Sigmoid colon (tissue), 7 donors: ENCODE measurements around the gene WIPF2. TPM values are rescaled to one million over a fixed set of nuclear protein-coding genes. Genes with fewer than 3 reads are reported as not detected.

ENCODE experiments used
- DNase-seq: peaks from one replicate; pipeline ENCODE4 v3.0.0-alpha.2; 2019
- H3K27ac ChIP-seq, 4 donors: fragments of 200-600 bp; sonication (generic); one replicate each; pipeline ENCODE4 v1.5.1; 2016 to 2019; ENCODE audit warnings: mild to moderate bottlenecking in 1 of 4
- H3K27me3 ChIP-seq, 3 donors: fragments of 200-600 bp; sonication (generic); one replicate each; pipeline ENCODE4 v1.5.1; 2019; ENCODE audit warnings: mild to moderate bottlenecking in 1 of 3
- H3K36me3 ChIP-seq, 4 donors: fragments of 200-600 bp; sonication (generic); one replicate each; pipeline ENCODE4 v1.5.1; 2016 to 2019
- H3K4me1 ChIP-seq, 4 donors: fragments of 200-600 bp; sonication (generic); one replicate each; pipeline ENCODE4 v1.5.1; 2017 to 2019
- H3K4me3 ChIP-seq, 4 donors: fragments of 200-600 bp; sonication (generic); one replicate each; pipeline ENCODE4 v1.5.1; 2017 to 2019; ENCODE audit warnings: mild to moderate bottlenecking in 2 of 4, moderate library complexity in 1 of 4
- H3K9me3 ChIP-seq, 4 donors: fragments of 200-600 bp in 3 of 4; sonication (generic) in 3 of 4; one replicate each; pipeline versions ENCODE4 v1.5.1 to v1.6.1; 2013 to 2019
- EP300 ChIP-seq, 4 donors: sonication (generic); formaldehyde crosslinking; IDR thresholded peaks; one replicate each; pipeline ENCODE4 v1.6.1; 2017; ENCODE audit warnings: antibody characterized with exemption in 4 of 4
- POLR2A ChIP-seq, 2 donors: fragments of 450-650 bp; IDR thresholded peaks; one replicate each; pipeline ENCODE4 v1.6.1; 2016; ENCODE audit warnings: antibody characterized with exemption in 2 of 2, mild to moderate bottlenecking in 2 of 2, moderate library complexity in 2 of 2
- POLR2AphosphoS5 ChIP-seq, 4 donors: sonication (generic); formaldehyde crosslinking; IDR thresholded peaks; one replicate each; pipeline ENCODE4 v1.6.1; 2017; ENCODE audit warnings: antibody characterized with exemption in 4 of 4
- WGBS, 2 donors: extraction: QIAGEN DNeasy Blood & Tissue Kit; methylation state at CpG; one replicate each; pipeline ENCODE4 v1.1.7; 2013; 5-methylcytosine and 5-hydroxymethylcytosine counted together
- intact Hi-C: fragments of 100-400 bp; cut with DNase I; formaldehyde crosslinking; loops from one replicate; pipeline ENCODE4 v1.15.1; 2023
- polyA plus RNA-seq, 3 donors: library from polyadenylated mRNA; stranded (reverse); fragments of 200-250 nt; gene quantifications; one replicate each; pipeline ENCODE4 v1.2.3, GENCODE V29; 2013
- total RNA-seq, 4 donors: library from RNA; depleted of rRNA; stranded (reverse); fragments of >200 nt; gene quantifications; one replicate each; pipeline ENCODE4 v1.1.0, GENCODE V29; 2016
- TF ChIP-seq, protein P1 (sequence below), 4 experiments: fragments of 450-650 bp in 3 of 4; fragments of 200-600 bp in 1 of 4; IDR thresholded peaks; one replicate each; pipeline ENCODE4 v1.5.1; 2016 to 2019; ENCODE audit warnings: antibody characterized with exemption in 4 of 4, mild to moderate bottlenecking in 3 of 4, moderate library complexity in 2 of 4
- donor health status: healthy with polysubstance abuse.
- donor health status: Bipolar disorder and iron deficiency.
- donor health status: healthy.

The WIPF2 gene
- total and polyA plus RNA-seq, 7 donors: 6.7 to 20.3 (median 10.2) TPM

GRCh38 chr17:40182606-40183005, 36.5 kb upstream of the WIPF2 start:
- no peak for DNase-seq
- intact Hi-C loops: no loop called here
- H3K9me3 ChIP-seq: no peaks in the 10 kb centered on the region
- peaks cover 0 to 9% (median 7%) of the 10 kb centered on the region in 4 donors for H3K4me1 ChIP-seq
- H3K27me3 ChIP-seq: no peaks in the 10 kb centered on the region
- H3K27ac ChIP-seq: no peak overlapping the region
- H3K36me3 ChIP-seq: no peaks in the 10 kb centered on the region
- H3K4me3 ChIP-seq: no peak overlapping the region
- TF ChIP-seq, protein P1, sequence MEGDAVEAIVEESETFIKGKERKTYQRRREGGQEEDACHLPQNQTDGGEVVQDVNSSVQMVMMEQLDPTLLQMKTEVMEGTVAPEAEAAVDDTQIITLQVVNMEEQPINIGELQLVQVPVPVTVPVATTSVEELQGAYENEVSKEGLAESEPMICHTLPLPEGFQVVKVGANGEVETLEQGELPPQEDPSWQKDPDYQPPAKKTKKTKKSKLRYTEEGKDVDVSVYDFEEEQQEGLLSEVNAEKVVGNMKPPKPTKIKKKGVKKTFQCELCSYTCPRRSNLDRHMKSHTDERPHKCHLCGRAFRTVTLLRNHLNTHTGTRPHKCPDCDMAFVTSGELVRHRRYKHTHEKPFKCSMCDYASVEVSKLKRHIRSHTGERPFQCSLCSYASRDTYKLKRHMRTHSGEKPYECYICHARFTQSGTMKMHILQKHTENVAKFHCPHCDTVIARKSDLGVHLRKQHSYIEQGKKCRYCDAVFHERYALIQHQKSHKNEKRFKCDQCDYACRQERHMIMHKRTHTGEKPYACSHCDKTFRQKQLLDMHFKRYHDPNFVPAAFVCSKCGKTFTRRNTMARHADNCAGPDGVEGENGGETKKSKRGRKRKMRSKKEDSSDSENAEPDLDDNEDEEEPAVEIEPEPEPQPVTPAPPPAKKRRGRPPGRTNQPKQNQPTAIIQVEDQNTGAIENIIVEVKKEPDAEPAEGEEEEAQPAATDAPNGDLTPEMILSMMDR (IDR thresholded peaks at IDR 0.05): no peak
- no peak for TF ChIP-seq POLR2A (IDR thresholded peaks at IDR 0.05)
- TF ChIP-seq EP300 (IDR thresholded peaks at IDR 0.05): no peak
- no peak for TF ChIP-seq POLR2AphosphoS5 (IDR thresholded peaks at IDR 0.05)
- 79 to 91% methylated on average over 6 of the region's 6 CpGs for WGBS, 2 donors

GRCh38 chr17:40187238-40187637, 31.9 kb upstream of the WIPF2 start:
- no peaks in the 10 kb centered on the region for H3K9me3 ChIP-seq
- no peak overlapping the region for H3K27ac ChIP-seq
- peaks cover 0 to 19% (median 15%) of the 10 kb centered on the region in 4 donors for H3K4me1 ChIP-seq
- no peak for DNase-seq
- peaks cover 0 to 6% (median 0%) of the 10 kb centered on the region in 4 donors for H3K36me3 ChIP-seq
- intact Hi-C loops: no loop called here
- no peak for TF ChIP-seq POLR2A (IDR thresholded peaks at IDR 0.05)
- TF ChIP-seq, protein P1 (IDR thresholded peaks at IDR 0.05): no peak
- no peak for TF ChIP-seq EP300 (IDR thresholded peaks at IDR 0.05)
- TF ChIP-seq POLR2AphosphoS5 (IDR thresholded peaks at IDR 0.05): no peak
- no peak overlapping the region for H3K4me3 ChIP-seq
- H3K27me3 ChIP-seq: no peaks in the 10 kb centered on the region
- WGBS, 2 donors: 92 to 95% methylated on average over 3 of the region's 3 CpGs

GRCh38 chr17:40188694-40189093, 30.4 kb upstream of the WIPF2 start:
- WGBS, 2 donors: 92 to 94% methylated on average over 6 of the region's 6 CpGs
- H3K36me3 ChIP-seq: peaks cover 0 to 6% (median 0%) of the 10 kb centered on the region in 4 donors
- H3K4me1 ChIP-seq: peaks cover 0 to 19% (median 15%) of the 10 kb centered on the region in 4 donors
- H3K27ac ChIP-seq: no peak overlapping the region
- no peak for TF ChIP-seq POLR2AphosphoS5 (IDR thresholded peaks at IDR 0.05)
- no peak for TF ChIP-seq POLR2A (IDR thresholded peaks at IDR 0.05)
- TF ChIP-seq, protein P1 (IDR thresholded peaks at IDR 0.05): no peak
- TF ChIP-seq EP300 (IDR thresholded peaks at IDR 0.05): no peak
- H3K27me3 ChIP-seq: no peaks in the 10 kb centered on the region
- H3K9me3 ChIP-seq: no peaks in the 10 kb centered on the region
- no peak overlapping the region for H3K4me3 ChIP-seq
- no peak for DNase-seq
- intact Hi-C loops: no loop called here

DNA sequence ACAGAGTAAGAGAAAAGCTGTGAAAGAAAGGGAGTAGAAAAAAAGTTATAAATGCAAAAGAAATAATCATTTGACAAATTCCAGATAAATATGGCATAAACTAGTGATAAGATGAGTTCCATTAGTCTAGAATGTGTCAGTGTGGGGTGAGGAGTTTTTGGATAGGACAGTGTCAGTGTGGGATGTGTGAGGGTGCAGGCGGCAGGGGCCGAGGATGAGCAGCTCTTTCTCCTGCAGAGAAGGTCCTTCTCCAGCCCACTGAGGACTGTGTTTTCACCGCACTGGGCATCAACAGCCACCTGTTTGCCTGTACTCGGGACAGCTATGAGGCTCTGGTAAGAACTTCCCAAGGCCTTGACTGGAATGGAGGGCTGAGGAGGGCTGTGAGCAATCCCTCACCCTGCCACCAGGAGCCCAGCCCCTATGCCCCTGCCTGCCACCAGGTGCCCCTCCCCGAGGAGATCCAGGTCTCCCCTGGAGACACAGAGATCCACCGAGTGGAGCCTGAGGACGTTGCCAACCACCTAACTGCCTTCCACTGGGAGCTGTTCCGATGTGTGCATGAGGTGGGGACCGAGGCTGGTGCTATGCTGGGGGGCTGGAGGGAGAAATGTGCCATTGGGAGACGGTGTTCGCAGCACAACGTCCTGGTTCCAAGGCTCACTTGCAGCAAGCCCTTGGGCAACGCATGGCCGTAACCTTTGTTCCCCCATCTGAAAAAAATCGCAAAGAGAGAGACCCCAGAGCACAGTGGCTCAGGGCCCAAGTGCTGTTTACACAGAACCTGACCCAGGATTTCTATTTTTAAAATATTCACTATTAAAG, 28.7 kb upstream of the WIPF2 start:
- peaks cover 0 to 19% (median 15%) of the 10 kb centered on the region in 4 donors for H3K4me1 ChIP-seq
- H3K27me3 ChIP-seq: no peaks in the 10 kb centered on the region
- no peak for DNase-seq
- peaks cover 0 to 6% (median 0%) of the 10 kb centered on the region in 4 donors for H3K36me3 ChIP-seq
- H3K9me3 ChIP-seq: no peaks in the 10 kb centered on the region
- H3K27ac ChIP-seq: peak overlapping the region in 2 of 4 donors; percentile 73 to 82
- 77 to 83% methylated on average over 15 of the region's 15 CpGs for WGBS, 2 donors
- H3K4me3 ChIP-seq: peak overlapping the region in 3 of 4 donors; percentile 54 to 71 (median 60)
- intact Hi-C loops: loop anchor here (1.0 to 2.0 kb wide), 2 partner anchors 77 to 178 kb away; no protein-coding TSS in a partner anchor
- TF ChIP-seq, protein P1 (IDR thresholded peaks at IDR 0.05): peak in 2 of 4 experiments; percentile 18 to 19
- TF ChIP-seq POLR2A (IDR thresholded peaks at IDR 0.05): no peak
- no peak for TF ChIP-seq POLR2AphosphoS5 (IDR thresholded peaks at IDR 0.05)
